Measurements from ENCODE around the gene LPGAT1.

LPGAT1 gene

DNA sequence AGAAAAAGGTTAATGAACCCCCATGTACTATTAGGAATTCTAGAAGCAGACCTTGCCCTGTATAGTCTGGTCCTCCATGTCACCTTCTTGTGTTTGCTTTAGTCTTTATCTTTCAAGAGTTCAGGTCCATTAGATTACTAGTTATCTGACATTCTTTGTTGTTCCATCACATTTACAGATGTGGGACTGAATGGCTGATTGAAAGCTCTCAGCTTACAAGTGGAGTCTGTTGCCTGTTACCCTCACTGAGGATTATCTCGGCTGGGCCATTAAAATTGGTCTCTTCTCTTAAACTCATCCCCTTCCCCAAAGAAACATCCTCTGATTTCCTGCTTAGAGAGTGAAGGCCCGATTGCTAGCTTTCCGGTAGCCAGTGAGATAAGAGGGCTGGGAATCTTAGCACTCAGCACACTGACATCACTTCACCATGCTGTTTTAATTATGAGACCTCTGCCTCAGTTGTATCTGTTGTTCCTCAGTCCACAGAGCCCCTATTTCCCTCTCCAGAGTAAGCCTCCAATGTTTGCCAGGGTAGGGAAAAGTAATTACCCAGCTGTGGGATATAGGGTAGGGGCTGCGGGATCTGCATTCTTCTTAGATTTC lies 76.8 kb downstream of the LPGAT1 start:
- no peak for DNase-seq

DNA sequence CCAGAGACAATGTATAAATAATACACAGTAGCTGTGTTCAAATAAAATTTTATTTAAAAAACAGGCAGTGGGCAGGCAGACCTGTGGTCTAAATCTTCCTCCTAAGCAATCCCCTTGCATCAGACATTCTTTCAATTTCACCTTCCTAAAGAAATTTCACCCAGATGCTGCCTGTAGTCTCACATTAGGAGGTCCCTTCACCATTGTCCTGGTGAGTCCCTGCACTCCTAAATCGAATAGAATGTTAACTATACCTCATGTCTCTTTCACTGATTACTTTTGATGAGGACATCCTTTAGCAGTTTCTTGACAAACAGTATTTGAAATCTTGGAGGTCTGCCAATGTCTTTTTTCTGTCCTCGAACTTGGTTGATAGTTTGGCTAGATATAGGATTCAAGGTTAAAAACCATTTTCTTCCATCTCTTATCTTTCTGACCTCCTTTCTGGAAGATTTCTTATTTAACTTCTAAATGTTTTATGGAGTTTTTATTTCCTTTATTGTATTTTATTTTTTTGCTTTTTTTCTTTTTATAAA lies 77.5 kb downstream of the LPGAT1 start:
- no peak for DNase-seq

DNA sequence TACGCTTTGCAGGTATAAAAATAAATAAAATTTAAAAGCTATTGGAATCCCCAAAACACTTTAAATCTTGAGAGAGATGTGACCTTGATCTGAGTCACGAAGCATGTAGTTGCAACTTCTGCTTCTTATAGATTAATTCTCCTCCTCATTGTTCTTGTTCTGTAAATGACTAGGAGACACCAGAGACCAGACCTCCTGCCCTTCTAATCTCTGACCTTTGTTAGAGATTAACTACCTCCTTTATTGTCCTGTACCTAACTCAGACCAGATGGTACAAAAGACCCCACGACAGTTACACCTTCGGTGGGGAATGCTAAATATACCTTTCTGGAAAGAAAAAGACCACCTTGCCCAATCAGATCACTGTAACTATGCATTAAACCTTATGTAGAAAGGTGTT lies 78.2 kb downstream of the LPGAT1 start:
- no peak for DNase-seq

DNA sequence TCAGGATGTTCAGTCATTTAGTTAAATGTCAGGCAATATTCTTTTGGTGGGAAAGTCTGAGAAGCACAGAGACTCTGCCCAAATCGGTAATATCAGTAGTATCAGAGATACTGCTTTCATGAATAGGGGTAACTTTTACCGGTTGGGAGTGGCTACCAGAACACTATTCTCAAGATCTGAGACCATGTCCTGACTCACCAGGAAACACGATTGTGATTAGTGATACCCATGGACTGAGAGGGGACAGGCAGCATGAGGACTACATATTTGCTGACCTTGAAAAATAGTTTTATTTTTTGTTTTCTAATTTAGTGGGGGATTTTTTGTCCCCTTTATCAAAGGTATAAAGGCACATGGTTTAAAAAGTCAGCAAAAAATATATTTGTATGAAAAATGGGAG lies 79.1 kb downstream of the LPGAT1 start:
- no peak for DNase-seq

DNA sequence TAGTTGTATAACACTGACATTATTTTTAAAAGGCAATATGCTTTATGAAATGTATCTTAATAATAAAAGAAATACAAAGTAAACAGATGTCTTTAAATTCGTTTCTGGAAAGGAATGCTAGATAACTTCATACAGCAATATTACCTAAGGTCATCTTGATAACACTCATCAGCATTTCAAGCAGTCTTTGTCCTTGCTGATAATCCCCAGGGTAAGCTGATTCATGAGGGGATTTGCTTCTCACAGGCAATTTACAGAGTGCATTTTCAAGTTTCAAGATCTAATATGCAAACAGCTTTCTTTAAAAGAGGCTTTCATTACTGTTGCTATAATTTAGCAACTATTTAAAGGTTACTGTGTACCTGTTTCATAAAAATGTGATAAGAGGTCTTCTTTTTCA lies 80.0 kb downstream of the LPGAT1 start:
- DNase-seq: no peak

DNA sequence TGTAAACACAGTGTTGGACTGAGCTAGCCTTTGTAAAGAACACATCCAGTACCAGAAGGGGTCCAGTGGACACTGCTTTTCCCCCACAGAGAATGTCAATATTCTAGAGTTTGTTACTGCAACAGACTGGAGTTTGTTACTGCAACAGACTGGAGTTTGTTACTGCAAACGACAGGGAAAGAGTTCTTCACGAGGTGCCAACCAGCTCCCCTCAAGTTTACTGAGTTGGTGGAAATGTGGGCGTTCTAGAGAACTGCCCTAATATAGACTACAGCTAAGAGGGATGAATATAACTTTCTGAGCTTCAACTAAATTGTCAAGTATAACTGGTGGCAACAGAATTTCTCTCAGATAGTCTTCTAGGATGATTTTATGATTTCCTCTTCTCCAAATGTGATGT lies 81.3 kb downstream of the LPGAT1 start:
- DNase-seq: no peak

DNA sequence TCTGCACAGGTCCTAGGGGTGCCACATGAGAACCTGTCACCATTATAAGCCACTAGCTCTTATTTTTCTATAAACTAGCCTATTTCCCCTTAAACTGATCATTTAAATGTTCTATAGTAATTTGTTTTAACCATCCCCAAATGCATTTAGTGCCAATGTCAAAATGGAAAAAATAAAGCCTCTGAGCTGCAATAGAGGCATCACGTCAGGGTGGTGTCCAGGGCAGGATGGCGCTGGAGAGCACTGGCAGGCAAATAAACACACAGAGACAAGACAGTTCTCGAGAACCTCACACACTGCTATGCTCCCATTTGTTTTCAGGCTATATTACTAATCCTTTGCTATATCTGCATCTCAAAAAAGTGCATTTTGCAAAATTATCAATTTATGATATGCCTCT lies 81.8 kb downstream of the LPGAT1 start:
- DNase-seq: no peak

DNA sequence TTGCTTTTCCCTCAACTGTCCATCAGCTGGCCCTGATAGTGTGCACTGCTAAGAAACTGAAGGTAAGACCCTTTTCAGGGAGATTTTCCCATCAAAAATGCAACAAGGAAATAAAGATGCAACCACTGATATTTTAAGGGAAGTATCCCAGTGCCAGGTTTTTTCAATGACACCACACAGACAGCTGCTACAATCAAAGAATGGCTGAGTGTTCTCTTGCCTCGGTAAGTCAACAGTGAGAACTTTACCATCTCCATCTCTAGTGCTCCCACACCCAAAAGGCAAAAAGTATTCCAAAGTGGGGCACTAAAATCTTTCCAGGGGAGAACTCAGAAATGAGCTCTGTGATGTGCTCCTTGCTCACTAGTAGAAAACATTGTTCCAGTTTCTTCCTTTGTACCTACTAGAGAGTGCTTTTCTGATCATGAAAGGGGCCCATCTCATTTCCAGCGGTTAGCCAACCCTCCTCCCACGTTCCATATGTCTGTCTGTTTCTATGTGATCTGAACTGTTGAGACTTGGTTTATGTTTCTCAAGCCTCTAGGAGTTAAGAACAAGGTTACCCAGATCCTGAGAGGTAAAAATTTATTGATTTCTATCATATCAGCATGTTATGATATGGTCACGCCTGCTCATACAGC lies 87.6 kb downstream of the LPGAT1 start:
- no peak for DNase-seq

DNA sequence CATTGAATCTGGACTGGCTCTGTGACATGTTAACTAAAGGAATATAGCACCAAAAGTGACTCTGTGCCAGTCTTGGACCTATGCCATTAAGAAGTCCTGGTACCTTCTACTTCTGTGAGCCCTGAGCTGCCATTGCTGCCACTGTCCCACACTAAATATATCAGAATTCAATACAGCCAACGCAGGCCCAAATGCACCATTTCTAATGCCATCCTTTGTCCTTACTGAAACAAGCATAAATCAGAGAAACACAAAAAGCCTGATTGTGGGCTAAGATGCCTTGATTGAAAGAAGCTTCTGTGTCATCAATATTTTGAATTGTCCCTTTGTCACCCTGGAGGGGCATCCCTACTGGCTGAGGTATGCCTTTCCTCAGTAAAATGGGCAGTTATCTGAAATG lies 88.3 kb downstream of the LPGAT1 start:
- no peak for DNase-seq

DNA sequence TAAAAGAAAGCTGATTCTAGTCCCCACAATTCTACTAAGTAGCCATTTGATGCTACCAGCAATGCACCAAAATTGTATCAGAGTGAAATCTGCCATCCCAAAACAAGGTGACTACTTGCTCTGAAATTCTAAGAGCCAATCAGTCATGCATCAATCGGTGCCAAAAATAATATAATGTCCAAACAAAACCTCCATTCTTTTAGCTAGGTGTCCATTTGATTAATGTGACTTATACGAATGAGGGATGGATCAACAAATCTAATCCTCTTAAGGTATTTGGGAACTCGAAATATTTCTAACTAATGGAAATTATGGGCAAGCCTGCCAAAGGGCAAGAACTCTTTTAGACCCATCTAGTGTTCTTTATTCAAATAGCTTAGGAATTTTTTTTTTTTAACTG lies 88.8 kb downstream of the LPGAT1 start:
- no peak for DNase-seq

DNA sequence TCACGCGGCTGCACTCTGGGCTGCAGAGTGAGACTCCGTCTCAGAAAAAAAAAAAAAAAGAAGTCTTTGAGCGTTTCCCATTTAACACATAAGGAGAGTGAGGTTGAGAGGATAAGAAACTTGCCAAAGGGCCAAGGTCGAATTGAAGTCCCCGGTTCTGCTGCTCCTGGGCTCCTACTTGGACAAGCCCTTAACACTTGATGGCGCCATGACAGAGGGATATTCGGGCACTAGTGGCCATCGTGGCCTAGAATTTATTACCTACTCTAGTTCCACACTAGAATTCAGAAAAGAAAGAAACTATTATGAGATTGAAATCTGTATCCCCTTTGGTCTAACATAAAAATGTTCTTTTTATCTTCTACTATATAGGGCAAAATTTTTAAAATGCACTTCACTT lies 89.4 kb downstream of the LPGAT1 start:
- no peak for DNase-seq

DNA sequence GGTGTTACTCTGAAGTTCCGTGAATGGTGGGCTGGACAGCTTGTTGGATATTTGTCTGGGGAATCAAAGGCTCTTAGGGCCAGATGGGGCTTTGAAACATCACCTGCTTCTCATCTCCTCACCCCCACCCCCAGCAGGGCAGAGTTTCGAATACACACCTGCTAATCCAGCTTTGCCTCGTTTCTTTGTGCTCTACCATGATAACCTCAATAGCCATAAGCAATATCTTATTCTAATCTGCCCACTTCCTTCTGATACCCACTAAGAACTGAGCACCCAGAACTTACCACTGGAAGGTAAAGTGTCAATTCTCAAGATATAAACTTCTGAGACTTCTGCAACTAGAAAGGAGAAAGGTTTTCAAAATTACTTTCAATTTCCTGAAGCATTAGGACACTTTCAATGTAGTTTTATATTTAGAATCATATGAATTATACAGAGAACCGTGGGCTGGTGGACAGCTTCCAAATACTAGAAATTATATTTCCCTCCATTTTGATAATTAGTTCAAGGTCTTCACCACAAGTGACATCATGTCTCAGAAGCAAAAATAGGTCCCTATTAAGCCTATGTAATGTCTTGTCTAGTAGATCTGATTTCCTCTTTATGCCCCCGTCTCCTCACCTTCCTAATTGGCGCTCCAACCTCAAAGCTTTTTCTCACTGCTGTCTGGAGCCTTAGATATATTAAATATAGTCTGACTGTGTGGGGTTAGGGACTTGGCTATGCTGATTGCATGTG lies 90.7 kb downstream of the LPGAT1 start:
- no peak for DNase-seq

DNA sequence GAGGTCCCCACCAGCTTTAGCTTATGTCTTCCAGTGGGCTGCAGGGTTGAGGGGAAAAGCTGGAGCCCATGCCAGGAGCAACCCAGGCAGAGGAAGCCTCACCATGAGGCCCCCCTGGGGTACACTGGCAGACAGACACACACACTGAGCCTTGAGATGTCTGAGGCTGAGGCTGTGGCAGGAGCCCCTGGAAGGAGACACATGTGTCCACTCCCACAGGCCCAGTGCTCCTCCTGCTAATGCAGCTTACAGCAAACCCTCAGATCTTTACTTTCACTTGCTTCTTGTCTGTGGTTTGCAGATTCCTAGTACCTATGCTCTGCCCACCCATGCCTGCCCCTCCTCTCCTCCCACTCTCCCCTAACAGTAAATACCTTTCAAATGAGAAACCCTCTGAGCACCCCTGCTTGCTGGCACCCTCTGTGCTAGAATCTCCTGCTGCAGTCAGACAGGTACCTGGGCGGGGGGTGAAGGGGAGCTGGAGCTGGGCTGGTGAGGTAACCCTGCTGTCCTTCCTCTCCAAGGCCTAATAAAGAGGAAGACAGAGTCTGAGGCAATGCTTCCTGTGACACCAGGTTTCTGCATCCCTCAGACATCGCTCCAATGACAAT lies 91.8 kb downstream of the LPGAT1 start:
- peak; percentile 31 for DNase-seq

DNA sequence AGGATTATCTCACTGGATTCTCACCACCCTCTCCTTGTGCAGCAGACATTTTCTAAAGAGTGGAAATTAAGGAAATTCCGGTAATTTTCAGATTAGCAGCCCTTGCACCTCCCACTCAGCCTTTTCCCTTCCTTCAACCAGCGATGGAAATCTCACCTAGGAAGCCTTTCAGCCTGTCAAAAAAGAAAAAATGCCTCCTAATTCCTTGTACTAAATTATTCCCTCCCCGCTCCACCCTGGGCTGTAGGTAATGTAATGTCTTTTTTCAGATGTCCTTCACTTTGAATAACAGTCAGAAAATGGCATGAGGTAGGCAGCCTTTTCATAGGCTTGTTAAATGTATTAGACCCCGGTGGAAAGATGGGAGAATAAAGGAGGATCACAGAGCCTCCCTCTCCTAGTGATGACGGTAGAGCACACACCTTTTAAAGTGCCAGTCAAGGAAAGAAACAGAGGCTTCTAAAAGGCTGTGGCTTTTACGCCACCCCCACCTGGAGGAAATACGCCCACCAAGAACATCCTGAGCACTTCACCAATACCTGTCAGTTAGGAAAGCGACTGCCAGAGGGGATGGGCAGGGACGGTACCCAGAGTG lies 92.4 kb downstream of the LPGAT1 start:
- no peak for DNase-seq

DNA sequence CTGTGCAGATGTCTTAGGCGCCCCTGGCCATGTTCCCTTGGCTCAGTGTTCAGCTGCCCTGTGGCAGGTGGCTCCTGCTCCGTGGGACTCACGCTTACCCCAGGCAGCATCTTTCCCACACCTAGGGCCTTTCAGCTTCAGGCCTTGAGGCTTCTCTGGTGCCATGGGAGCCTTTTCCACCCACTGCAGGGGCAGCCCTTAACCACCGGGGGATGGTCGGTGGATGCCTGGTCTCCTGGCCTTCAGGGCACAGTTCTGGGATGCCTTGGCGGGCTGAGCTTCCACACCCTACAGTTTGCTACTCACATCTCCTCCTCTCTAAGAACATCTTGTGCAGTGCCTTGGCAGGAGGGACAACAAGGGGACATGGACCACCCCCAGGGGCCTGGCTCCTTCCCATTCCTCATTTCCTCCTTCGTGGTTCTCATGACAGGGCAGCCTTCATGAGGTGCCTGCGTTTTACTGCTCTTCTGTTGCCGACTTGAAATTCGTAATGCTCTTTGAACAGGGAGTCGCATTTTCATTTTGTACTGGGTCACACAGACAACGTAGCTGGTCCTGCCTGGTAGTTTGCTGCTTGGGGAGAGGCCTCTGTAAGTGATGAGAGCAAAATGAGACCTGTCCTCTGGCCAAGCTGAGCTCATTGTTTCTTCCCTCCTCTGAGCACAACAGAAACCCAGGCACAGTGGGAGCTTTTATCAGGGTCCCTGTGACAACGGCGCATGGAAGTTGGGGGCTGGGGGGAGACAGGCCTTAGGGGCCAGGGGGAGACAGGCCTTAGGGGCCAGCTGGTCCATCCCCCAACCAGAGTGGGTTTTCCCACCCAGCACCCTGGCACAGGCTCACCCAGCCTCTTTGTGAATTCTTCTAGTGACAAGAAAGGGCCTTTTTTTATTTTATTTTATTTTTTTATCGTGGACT lies 93.2 kb downstream of the LPGAT1 start:
- DNase-seq: no peak

DNA sequence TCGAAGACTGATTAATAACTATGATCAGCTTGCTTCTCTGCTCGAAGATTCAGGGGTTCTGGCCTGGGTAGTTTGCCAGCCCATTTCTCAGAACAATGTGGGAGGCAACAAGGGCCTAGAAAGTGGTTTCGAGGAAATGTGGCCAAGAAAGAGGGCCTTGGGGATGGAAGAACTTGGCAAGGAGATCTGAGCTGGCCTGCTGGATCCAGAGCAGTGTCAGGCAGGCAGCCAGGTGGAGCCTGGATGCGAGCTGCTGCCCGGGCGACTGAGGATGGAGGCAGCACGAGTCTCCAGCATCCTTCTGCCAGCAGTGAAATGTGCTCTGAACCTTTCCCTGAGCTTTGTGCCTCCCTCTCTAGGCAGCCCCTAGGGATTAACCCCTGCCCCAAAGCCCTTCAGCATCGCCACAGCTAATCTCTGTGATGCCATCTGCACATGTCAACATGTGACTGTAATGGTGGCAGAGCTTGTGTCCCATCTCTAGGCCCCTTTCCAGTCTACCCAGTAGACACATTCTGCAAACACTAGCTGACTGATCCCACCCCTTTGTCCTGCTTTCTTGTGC lies 94.1 kb downstream of the LPGAT1 start:
- no peak for DNase-seq

DNA sequence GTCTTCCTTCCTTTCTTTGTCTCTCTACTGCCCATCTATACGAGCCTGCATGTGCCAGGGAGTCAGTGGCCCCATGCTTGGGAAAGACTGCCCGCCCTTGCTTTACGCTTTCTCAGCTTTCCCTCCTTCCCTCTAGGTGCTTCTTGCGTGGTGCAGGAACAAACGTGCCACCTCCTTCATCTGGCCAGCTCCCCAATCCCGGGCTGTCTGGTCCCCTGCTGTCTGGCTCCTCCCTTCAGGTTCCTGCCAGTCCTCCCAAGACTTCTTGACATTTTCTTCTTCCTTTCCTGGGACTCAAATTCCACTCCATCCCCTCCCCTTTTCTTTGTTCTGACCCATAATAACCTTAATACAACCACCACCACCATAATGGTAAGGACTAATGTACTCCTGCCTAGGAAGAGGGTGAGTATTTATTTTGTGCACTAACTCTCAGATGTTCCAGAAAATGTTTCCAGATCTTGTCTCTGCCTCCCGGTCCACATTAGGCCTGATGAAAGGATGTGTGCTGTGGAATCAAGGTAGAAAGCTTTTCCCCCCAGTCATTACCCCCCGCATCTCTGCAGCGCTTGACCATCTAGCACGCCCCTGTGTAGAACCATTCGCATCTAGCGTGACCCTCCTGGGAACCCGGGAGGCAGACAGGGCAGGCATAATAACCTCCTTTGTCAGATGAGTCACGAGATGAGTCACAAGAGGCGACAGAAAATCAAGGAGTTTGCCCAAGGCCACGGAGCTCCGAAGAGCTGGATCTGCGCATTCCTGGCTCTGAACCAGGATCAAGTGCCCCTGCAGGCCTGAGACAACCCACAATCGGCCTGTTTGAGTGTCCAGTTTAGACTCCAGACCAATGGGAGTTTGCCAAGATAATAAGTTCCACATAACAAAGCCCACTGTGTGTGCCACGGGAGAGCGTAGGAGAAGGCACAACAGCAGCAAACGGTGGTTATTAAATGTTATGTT lies 95.1 kb downstream of the LPGAT1 start:
- no peak for DNase-seq

DNA sequence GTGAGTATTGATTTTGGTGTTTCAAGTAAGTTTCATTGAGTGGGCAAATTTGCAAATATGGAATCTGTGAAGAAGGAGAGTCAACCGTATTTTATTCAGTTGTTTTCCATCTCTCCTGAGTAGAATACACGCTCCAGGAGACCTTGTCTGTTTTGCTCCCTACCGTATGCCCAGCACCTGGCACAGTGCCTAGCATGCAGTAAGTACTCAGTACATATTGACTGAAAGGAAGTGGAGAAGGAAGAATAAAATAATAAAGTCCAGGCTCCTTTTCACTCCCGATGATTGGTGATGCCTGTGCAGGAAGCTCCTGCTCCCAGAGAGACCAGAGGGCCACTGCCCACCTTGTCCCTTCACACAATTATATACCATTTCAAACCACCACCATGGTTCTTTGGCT lies 95.8 kb downstream of the LPGAT1 start:
- no peak for DNase-seq

DNA sequence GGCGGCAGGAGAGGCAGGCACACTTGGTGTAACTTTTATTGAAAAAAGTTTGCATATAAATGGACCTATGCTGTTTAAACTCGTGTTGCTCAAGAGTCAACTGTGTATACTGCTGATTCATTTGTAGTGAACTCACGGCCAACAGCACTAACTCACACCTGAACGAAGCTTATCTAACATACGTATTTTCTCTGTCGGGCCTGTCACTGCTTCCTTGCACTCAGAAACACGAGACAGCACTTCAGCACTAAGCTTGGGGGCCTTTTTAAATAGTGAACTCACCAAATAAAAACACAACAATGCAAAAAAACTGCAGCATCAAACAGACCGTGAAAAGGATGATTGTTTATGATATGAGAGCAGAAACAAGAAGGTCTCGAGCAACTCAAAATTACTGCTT lies 96.2 kb downstream of the LPGAT1 start:
- no peak for DNase-seq

DNA sequence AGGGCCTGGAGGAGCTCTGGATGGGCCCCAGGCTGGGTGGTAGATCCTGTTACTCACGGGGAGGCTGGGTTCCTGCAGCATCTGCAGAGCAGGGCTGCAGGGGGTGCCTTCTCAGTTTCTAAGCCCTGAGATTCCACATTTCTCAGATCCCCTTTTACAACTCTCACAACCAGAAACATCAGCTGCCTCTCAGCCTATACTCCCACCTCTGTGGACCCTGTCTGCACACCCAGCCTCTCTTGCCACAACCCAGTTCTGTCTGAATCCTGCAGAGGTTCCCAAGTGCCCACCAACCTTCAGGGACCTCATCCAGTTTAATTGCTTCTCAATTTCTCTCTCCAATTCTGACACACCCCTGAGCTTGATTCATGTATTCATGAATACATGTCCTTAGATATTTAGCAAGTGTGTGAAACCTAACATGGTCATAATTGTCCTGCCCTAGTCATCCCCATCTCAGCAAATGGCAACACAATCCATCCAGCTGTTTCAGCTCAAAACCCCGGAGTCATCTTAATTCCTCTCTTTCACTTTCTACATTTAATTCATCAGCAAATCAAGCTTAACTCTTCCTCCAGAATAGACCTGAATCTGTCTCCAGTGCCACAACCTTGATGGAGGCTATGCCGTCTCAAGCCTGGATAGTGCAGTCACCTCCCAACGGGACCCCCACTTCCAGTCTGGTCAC lies 98.1 kb downstream of the LPGAT1 start:
- DNase-seq: no peak
